Activated T-cell treated with anti-CD3 and anti-CD28 coated beads for 24 hours (primary cell): ENCODE data around the gene ZNF385B.
A peak's percentile ranks its signal among the peaks of the same experiment; 100 is the strongest.

Experiments
- DNase-seq: peaks from one replicate; pipeline ENCODE4 v3.0.0-alpha.2; 2020; ENCODE audit warnings: low read depth

Gene ZNF385B

DNA sequence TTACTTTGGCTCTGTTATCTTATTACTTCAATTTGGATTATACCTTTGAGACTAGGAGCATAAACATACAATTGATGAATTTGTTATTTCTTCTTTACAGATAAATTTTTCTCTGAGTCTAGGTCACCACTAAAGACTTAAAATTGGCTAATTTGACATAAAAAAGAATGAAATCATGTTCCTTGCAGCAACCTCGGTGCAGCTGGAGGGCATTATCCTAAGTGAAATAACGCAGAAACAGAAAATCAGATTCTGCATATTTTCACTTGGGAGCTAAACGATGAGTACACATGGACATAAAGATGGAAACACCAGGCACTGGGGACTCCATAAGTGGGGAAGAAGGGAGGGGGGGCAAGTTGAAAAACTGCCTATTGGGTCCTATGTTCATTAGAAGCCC lies 424.0 kb downstream of the ZNF385B start:
- DNase-seq: no peak

DNA sequence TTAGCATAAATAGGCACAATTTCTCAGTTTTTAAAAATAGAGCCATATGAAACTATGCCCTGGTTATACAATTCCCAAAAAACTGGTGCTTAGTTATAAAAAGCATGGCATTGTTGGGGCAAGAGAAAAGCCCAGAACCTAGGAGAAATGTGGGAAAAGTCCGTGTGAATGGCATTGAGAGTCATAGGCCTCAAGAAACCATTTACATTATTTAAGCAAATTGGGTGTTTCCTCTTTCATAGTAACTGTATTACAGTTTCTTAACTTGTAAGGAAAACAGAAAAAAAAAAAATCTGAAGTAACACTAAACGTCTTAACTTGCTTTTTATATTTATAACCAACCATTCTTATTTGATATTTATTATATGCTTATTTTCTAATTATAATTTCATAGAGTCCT lies 425.8 kb downstream of the ZNF385B start:
- DNase-seq: no peak

DNA sequence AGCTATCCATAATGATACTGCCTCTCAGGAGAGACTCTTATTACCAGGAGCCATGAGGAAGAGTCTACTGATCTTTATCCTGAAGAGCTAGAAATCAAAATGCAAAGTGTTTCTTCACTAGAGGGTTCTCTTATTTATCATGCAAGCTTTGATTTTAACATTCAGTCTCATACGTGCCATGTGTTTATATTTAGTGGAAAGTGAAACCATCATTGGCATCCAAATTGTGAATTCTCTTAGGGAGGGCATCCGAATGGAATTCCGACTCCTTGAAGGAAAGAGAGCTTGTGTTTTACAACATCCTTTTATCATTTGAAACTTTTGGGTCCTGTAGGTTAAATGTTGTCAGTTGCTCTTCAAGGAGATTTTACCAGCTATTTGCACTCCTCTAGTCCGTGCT lies 426.4 kb downstream of the ZNF385B start:
- DNase-seq: no peak

DNA sequence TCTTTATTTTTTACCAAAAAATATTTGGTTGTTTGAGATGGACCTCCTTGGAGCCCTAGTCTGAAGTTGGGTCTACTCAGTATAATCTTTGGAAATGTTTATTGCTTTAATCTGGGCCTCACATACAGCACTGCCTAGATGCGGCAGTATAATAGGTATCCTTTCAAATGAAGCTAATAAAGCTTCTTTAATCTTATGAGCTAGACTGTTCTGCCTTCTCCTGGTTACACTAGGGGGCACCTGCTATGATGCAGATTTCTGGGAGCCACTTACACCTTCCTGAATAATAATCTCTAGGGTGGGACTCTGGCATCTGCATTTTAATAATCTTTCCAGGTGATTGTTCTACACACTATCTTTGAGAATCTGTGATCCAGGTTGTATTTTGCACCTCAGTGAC lies 427.1 kb downstream of the ZNF385B start:
- DNase-seq: no peak

DNA sequence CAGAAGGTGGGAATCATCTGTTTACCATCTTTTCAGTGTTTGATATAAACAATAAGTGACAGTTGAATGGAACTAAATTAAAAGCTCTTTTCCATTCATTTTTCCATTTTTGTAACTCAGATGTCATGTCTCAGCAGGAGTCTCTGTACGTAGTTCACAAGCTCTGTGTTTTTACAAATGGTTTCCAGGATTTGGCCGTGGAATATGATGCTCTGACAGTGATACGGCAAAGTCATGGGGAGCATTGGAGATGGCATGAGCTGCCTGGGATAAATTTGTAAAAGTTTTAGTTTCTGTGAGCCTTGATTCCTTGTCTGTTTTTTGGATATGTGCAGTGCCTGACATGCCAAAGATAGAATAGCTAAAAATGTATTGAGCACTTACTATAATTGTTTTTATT lies 428.7 kb downstream of the ZNF385B start:
- no peak for DNase-seq

DNA sequence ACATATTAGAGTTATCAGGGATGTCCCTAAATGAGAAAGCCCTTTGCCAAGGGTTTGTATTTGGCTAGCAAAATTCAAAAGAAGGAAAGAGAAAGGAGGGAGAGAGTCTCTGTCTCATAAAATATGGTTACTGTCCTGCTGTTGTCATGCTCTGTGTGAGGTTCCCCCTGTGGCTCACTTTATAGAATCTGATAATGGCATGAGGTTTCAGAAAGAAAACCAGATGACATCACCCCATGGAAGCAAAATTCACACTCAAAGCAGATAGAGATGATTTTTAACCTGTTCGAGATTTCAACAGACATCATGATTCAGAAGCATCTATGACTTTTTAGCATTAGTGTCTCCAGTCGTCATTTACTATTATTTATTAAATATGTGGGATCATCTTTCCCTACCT lies 431.8 kb downstream of the ZNF385B start:
- no peak for DNase-seq

DNA sequence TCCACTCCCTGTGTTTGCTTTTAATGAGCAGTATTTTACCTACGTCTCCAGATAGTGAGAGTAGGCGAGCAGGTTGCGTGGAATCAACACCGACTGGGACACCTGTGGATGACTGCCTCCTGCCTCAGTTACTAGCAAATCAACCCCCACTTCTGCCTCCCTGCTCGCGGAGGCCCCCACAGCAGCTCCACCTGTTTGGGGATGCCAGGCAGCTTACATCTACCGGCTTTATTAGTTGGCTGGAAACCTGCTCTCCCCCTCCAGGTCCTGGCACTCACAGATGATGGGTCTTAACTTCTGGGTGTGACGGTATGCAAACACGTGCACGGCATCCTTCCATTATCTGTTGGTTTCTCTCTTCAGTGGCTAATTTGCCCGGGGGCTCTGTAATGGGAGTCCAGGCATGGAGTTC lies 432.3 kb downstream of the ZNF385B start:
- no peak for DNase-seq

DNA sequence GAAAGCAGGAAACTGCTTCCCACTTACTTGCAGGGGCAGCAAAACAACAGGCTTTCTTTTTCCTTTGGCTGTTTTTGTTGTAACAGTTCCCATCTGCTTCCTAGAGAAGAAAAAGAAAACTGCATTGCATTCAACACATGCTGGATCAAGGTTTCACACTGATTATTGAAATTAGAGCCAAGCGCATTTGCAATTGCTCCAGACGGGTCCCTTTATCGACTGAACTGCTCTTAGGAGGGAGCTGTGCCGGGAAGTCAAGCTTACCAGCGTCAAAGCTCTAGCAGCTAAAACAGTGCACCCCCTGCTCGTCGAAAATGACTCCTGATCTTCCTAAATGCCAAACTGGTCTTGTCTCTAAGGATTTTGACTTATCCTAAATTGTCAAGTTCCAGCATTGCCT lies 432.8 kb downstream of the ZNF385B start:
- DNase-seq: no peak

DNA sequence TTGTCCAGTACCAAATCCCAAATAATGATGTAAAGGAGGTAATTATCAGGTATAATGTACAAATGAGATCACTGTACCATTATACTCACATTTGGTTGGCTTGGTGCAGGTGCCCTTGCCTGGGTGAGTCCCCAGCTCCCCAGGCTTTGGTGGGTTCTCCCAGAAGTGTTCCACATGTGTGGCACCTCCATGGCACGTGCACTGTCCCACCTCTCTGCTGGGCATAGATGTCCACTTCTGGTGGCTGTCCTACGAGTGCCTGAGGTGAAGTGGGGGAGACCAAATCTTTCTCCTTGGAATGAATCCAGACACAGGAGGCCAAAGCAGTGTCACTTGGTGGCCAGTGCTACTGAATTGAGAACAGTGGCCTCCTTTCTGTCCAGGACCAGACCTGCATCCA lies 434.3 kb downstream of the ZNF385B start:
- DNase-seq: no peak

DNA sequence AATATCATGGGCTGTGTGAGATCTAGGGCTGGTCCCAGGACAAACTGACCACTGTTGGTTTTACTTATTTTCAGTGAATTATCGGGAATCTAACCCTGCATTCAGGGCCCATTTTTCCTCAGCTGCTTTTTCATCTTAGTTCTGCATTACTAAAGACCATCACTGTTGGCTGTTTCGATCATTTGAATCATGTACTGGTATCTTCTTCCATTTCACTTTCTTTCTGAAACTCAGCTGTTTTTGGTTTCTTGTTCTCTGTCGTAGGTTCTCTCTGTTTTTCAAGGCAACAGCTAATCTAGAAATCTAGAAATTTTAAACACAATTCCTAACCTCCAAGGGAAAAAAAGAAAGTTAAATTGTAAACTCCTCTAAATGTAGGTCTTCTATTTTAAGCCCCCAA lies 436.8 kb downstream of the ZNF385B start:
- DNase-seq: no peak

DNA sequence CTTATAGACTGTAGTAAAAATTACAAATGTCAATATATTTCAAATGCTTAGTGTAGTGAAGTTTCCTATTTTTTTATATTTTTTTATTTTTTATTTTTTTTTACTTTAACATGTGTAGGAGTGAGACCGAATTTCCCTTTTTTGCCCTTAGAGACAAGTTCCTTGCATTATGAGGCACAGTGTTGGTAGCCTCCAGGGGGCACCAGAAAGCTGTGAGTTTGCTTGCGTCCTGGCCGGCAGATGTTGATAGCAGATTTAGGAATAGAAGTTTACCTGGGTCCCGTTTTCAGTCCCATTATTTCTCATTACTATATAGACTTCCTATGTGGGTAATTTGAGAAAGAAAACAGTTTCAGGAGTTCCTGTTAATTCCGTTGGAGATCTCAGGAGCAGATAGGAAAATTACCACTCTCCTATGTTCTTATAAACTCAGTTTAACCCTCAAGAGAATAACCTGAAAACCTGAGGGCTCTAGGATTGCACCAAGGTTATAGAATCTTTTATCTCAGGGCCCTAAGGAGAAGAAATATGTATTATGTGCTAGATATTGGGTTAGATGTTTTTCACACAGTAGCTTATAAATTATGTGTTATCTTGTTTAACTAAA lies 439.3 kb downstream of the ZNF385B start:
- peak; percentile 24 for DNase-seq

DNA sequence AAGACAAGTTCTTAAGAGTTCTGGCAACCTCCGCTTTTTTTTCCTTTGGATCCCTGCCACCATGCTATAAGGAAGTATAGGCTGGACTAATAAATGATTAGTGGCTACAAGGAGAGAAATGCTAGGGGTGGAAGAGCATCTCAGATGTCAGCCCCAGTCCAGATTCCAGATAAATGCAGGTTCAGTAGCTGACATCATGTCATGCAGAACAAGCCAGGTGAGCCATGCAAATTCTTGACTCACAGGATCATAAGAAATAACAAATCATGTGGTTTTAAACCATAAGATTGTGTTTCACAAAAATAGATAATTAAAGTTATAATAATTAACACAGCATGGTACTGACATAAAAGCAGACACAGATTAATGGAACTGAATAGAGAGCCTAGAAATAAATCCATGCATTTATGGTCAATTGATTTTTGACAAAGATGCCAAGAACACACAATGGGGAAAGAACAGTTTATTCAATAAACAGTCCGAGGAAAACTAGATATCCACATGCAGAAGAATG lies 443.9 kb downstream of the ZNF385B start:
- DNase-seq: no peak

DNA sequence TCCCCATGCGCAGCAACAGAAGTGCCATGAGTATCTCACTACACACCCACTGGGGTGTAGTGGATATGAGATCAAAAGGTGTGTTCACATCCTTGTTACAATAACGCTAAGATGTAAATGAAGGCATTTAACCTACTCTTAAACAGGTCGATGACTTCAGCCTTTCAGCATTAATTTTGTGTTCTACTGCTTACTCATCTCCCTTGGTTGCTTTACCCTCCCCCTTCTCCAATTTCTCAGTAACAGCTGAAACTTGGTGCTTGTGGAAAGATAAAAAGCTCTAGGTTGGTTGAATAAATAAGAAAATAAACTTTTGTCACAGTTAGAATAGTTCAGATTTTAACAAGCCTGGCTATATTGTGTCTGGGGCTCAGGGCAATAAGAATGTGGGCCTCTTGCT lies 449.3 kb downstream of the ZNF385B start:
- no peak for DNase-seq

DNA sequence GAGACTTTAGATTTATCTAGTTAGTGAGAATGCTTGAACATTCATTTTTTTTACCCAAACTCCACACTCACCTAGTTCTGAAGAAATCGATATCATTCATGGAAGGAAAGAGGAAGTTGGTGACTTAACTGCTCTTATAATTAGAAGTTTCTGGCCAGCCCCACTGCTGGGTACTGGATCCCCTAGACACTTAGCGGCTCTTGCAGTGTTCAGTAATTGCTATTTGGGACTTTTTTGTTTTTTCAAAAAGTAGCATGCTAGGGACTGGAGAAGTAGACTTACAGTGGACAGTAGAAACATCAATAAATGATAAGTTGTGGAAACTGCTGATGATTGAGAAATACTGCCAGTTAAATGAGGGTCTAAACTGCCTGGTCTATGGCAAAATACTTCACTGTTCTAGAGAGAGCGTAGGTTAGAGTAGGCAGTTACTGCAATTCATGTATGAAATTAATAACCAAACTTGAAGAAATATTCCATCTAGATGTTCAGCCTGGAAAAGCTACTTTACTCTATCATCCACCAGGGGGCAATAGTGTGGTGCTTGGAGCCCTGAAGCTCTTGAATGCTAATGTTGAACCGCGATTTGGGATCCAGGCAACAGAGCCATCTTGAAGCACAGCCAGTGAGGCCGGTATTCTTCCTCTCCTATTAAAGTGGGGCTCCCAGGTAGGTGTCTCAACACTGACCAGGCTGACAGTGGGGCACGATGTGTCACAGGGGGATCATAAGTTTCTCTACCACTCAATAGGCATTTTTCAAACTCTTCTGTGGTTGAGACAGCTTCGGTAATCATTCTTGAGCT lies 450.7 kb downstream of the ZNF385B start:
- peak; percentile 1 for DNase-seq

DNA sequence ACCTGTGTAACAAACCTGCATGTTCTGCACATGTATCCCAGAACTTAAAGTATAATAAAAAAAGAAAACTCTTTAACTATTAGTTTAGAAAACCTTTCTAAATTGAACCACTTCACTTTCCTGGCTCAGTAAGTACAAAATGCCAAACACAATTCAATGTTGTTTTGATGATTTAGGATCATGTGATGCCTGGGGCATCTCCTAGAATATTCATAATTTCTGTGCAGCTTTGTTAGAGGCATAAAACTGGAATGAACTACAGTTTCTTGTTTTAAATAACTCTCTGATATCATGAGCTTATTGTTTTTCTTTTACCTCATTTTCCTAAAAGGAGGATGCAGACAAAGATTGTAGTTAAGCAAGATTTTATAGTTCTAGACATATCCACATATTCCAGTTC lies 457.8 kb downstream of the ZNF385B start:
- DNase-seq: no peak

DNA sequence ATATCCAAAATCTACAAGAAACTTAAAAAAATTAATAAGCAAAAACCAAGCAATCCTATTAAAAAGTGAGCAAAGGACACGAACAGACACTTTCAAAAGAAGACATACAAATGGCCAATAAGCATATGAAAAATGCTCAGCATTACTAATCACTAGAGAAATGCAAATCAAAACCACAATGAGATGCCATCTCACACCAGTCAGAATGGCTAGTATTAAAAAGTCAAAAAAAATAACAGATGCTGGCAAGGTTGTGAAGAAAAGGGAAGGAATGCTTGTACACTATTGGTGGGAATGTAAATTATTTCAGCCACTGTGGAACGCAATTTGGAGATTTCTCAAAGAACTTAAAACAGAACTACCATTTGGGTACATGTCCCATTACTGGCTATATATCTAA lies 467.9 kb downstream of the ZNF385B start:
- no peak for DNase-seq
